Karpas-422 (cell line): ENCODE results near the gene CD109. TPM values are rescaled to one million over a fixed set of nuclear protein-coding genes. Genes with fewer than 3 reads are reported as not detected.
"Not testable (repeated sequence)": the region's sequence is repeated elsewhere in the genome, so short reads cannot be mapped to it uniquely, and the experiment has no call there.

Experiments used
- DNase-seq: peaks from one replicate; pipeline ENCODE4 v3.0.0-alpha.2; 2015
- H2AFZ ChIP-seq: fragments of 200-600 bp; sonication (generic); 2 replicates; pipeline ENCODE4 v1.6.1; 2014; ENCODE audit warnings: antibody characterized with exemption, low read length, mixed read lengths
- H3K27ac ChIP-seq: fragments of 200-600 bp; sonication (generic); 2 replicates; pipeline ENCODE4 v1.5.1; 2014; ENCODE audit warnings: mild to moderate bottlenecking, low read length, moderate library complexity
- H3K27me3 ChIP-seq: fragments of 200-600 bp; sonication (generic); 2 replicates; pipeline ENCODE4 v1.6.1; 2014; ENCODE audit warnings: low read length, mixed read lengths
- H3K36me3 ChIP-seq: fragments of 200-600 bp; sonication (generic); 2 replicates; pipeline ENCODE4 v1.6.1; 2014; ENCODE audit warnings: low read length, mixed read lengths; ENCODE audit not compliant: insufficient read depth
- H3K4me1 ChIP-seq: fragments of 200-600 bp; sonication (generic); 2 replicates; pipeline ENCODE4 v1.6.1; 2014; ENCODE audit warnings: mild to moderate bottlenecking, low read length, mixed read lengths
- H3K4me2 ChIP-seq: fragments of 200-600 bp; sonication (generic); 2 replicates; pipeline ENCODE4 v1.6.1; 2014; ENCODE audit warnings: low read length, low read depth, mild to moderate bottlenecking; ENCODE audit not compliant: poor library complexity, severe bottlenecking
- H3K4me3 ChIP-seq: fragments of 200-600 bp; sonication (generic); 2 replicates; pipeline ENCODE4 v1.5.1; 2014; ENCODE audit warnings: mild to moderate bottlenecking, antibody characterized with exemption, low read length, mixed read lengths
- H3K79me2 ChIP-seq: fragments of 200-600 bp; sonication (generic); 2 replicates; pipeline ENCODE4 v1.6.1; 2014; ENCODE audit warnings: mild to moderate bottlenecking, low read length, mixed read lengths
- H3K9ac ChIP-seq: fragments of 200-600 bp; sonication (generic); 2 replicates; pipeline ENCODE4 v1.6.0; 2014; ENCODE audit warnings: low read length
- H3K9me2 ChIP-seq: fragments of 200-600 bp; sonication (generic), shearing (Covaris generic); replicated peaks from 2 replicates; pipeline ENCODE4 v1.6.0; 2014; ENCODE audit warnings: mild to moderate bottlenecking, low read length, moderate library complexity; ENCODE audit not compliant: insufficient read depth
- H3K9me3 ChIP-seq: fragments of 300-700, 200-600 bp; sonication (generic); 2 replicates; pipeline ENCODE4 v1.6.1; 2014; ENCODE audit warnings: low read length, mixed read lengths
- H4K20me1 ChIP-seq: fragments of 200-600 bp; sonication (generic); 2 replicates; pipeline ENCODE4 v1.6.1; 2014; ENCODE audit warnings: mild to moderate bottlenecking, antibody characterized with exemption, low read length, low read depth; ENCODE audit not compliant: insufficient read depth
- total RNA-seq: library from RNA; depleted of rRNA; stranded (reverse); fragments of >200 nt; shearing (Covaris generic); gene quantifications from 2 replicates; pipeline ENCODE4 v1.2.3, GENCODE V29; 2014; ENCODE audit warnings: low replicate concordance

CD109 gene
- total RNA-seq, 1 experiment from 2014 or later, result 0.22 TPM

GRCh38 chr6:73679009-73679408 lies 17.0 kb upstream of the CD109 start:
- no peaks in the 10 kb centered on the region for H3K27me3 ChIP-seq
- H3K4me1 ChIP-seq, result no peaks in the 10 kb centered on the region
- no peak overlapping the region for H3K27ac ChIP-seq
- no peak overlapping the region for H3K4me3 ChIP-seq
- no peaks in the 10 kb centered on the region for H4K20me1 ChIP-seq
- no peaks in the 10 kb centered on the region for H3K79me2 ChIP-seq
- no peaks in the 10 kb centered on the region for H3K9me2 ChIP-seq
- no peak overlapping the region for H2AFZ ChIP-seq
- DNase-seq, result no peak
- H3K9ac ChIP-seq, result no peak overlapping the region
- no peaks in the 10 kb centered on the region for H3K36me3 ChIP-seq
- no peaks in the 10 kb centered on the region for H3K9me3 ChIP-seq
- no peak overlapping the region for H3K4me2 ChIP-seq

GRCh38 chr6:73679846-73680245 lies 16.2 kb upstream of the CD109 start:
- H2AFZ ChIP-seq, result not testable (repeated sequence)

GRCh38 chr6:73680289-73680918 lies 15.6 kb upstream of the CD109 start:
- Histone ChIP-seq H3K9ac (no peak overlapping the region), H3K27ac (no peak overlapping the region), H3K9me2 (no peaks in the 10 kb centered on the region), H2AFZ (no peak overlapping the region), H3K4me3 (no peak overlapping the region), H3K79me2 (no peaks in the 10 kb centered on the region), H3K4me1 (no peaks in the 10 kb centered on the region), H3K4me2 (no peak overlapping the region), H3K36me3 (no peaks in the 10 kb centered on the region), H4K20me1 (no peaks in the 10 kb centered on the region), H3K9me3 (no peaks in the 10 kb centered on the region), H3K27me3 (no peaks in the 10 kb centered on the region)
- no peak for DNase-seq

More at GRCh38 chr6:73679846-73680245, 16.2 kb upstream of the CD109 start:
- H3K4me3 ChIP-seq, DNase-seq, H3K9ac ChIP-seq, H4K20me1 ChIP-seq, H3K79me2 ChIP-seq, H3K4me1 ChIP-seq, H3K9me2 ChIP-seq, H3K36me3 ChIP-seq, H3K27me3 ChIP-seq, H3K27ac ChIP-seq, H3K9me3 ChIP-seq, H3K4me2 ChIP-seq: not testable (repeated sequence)

- H4K20me1 ChIP-seq, H2AFZ ChIP-seq, H3K79me2 ChIP-seq, H3K9me2 ChIP-seq, H3K27me3 ChIP-seq, DNase-seq, H3K9ac ChIP-seq, H3K9me3 ChIP-seq, H3K4me3 ChIP-seq, H3K27ac ChIP-seq, H3K4me1 ChIP-seq, H3K36me3 ChIP-seq, H3K4me2 ChIP-seq: not testable (repeated sequence)
Observed at GRCh38 chr6:73683574-73683973, 12.4 kb upstream of the CD109 start.

- no peak overlapping the region for H3K4me2 ChIP-seq
- H4K20me1 ChIP-seq, result no peaks in the 10 kb centered on the region
- H3K4me1 ChIP-seq, result no peaks in the 10 kb centered on the region
- no peak overlapping the region for H3K27ac ChIP-seq
- H3K9me2 ChIP-seq, result no peaks in the 10 kb centered on the region
- DNase-seq, result no peak
- H3K36me3 ChIP-seq, result no peaks in the 10 kb centered on the region
- H3K4me3 ChIP-seq, result no peak overlapping the region
- no peak overlapping the region for H2AFZ ChIP-seq
- H3K9ac ChIP-seq, result no peak overlapping the region
- no peaks in the 10 kb centered on the region for H3K79me2 ChIP-seq
- H3K27me3 ChIP-seq, result no peaks in the 10 kb centered on the region
- no peaks in the 10 kb centered on the region for H3K9me3 ChIP-seq
Observed at GRCh38 chr6:73688351-73688750, 7.7 kb upstream of the CD109 start.

DNA sequence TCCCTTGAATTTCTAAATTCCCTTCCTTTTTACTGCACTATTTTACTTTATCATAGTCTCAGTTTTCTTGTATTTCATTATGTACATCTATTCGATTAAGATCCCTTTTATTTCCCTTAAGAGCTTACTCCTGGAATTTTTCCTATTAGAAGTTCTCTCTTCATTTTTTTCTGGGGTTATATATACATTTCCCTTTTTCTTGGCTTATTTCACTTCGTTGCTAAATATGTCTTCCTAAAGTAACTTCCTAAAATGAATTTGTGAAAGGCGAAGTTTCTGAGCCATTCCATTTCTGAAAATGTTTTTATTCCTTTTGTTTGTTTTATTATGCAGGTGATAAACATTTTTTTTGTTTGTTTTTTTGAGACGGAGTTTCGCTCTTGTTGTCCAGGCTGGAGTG lies 5.9 kb upstream of the CD109 start:
- Histone ChIP-seq H3K4me1 (no peaks in the 10 kb centered on the region), H3K27me3 (no peaks in the 10 kb centered on the region), H3K36me3 (no peaks in the 10 kb centered on the region), H3K4me3 (no peak overlapping the region), H3K4me2 (no peak overlapping the region), H3K9me2 (no peaks in the 10 kb centered on the region), H2AFZ (no peak overlapping the region), H3K79me2 (no peaks in the 10 kb centered on the region), H3K9ac (no peak overlapping the region), H3K27ac (no peak overlapping the region), H4K20me1 (no peaks in the 10 kb centered on the region), H3K9me3 (no peaks in the 10 kb centered on the region)
- DNase-seq, result no peak

GRCh38 chr6:73691512-73691911 lies 4.5 kb upstream of the CD109 start:
- Histone ChIP-seq H2AFZ (no peak overlapping the region), H3K27me3 (no peaks in the 10 kb centered on the region), H3K4me2 (no peak overlapping the region), H3K4me3 (no peak overlapping the region), H3K9me2 (no peaks in the 10 kb centered on the region), H3K9ac (no peak overlapping the region), H3K9me3 (no peaks in the 10 kb centered on the region), H3K36me3 (no peaks in the 10 kb centered on the region), H3K4me1 (no peaks in the 10 kb centered on the region), H3K79me2 (no peaks in the 10 kb centered on the region), H4K20me1 (no peaks in the 10 kb centered on the region), H3K27ac (no peak overlapping the region)
- DNase-seq, result no peak

- Histone ChIP-seq H3K4me3 (no peak overlapping the region), H3K27ac (no peak overlapping the region), H3K79me2 (no peaks in the 10 kb centered on the region), H3K4me1 (no peaks in the 10 kb centered on the region), H3K9ac (no peak overlapping the region), H3K27me3 (no peaks in the 10 kb centered on the region), H3K9me2 (no peaks in the 10 kb centered on the region), H2AFZ (no peak overlapping the region), H3K9me3 (no peaks in the 10 kb centered on the region), H4K20me1 (no peaks in the 10 kb centered on the region), H3K4me2 (no peak overlapping the region), H3K36me3 (no peaks in the 10 kb centered on the region)
- DNase-seq, result no peak
Observed at GRCh38 chr6:73694711-73695411, 1.1 kb upstream of the CD109 start.
